WI38 (cell line): Measurements from ENCODE around the gene WWC2.

Source experiments
- H3K4me3 ChIP-seq: 2 replicates; pipeline ENCODE4 v1.5.1; 2011; ENCODE audit warnings: low read depth, mild to moderate bottlenecking, control low read depth, low read length
- TF ChIP-seq, protein P1 (sequence below): IDR thresholded peaks from 2 replicates; pipeline ENCODE4 v1.5.1; 2012; ENCODE audit warnings: low read depth, mild to moderate bottlenecking, control low read depth, low read length

Gene WWC2

GRCh38 chr4:183073838-183074145 is 25.3 kb upstream of the WWC2 start:
- TF ChIP-seq, protein P1, sequence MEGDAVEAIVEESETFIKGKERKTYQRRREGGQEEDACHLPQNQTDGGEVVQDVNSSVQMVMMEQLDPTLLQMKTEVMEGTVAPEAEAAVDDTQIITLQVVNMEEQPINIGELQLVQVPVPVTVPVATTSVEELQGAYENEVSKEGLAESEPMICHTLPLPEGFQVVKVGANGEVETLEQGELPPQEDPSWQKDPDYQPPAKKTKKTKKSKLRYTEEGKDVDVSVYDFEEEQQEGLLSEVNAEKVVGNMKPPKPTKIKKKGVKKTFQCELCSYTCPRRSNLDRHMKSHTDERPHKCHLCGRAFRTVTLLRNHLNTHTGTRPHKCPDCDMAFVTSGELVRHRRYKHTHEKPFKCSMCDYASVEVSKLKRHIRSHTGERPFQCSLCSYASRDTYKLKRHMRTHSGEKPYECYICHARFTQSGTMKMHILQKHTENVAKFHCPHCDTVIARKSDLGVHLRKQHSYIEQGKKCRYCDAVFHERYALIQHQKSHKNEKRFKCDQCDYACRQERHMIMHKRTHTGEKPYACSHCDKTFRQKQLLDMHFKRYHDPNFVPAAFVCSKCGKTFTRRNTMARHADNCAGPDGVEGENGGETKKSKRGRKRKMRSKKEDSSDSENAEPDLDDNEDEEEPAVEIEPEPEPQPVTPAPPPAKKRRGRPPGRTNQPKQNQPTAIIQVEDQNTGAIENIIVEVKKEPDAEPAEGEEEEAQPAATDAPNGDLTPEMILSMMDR = no peak

DNA sequence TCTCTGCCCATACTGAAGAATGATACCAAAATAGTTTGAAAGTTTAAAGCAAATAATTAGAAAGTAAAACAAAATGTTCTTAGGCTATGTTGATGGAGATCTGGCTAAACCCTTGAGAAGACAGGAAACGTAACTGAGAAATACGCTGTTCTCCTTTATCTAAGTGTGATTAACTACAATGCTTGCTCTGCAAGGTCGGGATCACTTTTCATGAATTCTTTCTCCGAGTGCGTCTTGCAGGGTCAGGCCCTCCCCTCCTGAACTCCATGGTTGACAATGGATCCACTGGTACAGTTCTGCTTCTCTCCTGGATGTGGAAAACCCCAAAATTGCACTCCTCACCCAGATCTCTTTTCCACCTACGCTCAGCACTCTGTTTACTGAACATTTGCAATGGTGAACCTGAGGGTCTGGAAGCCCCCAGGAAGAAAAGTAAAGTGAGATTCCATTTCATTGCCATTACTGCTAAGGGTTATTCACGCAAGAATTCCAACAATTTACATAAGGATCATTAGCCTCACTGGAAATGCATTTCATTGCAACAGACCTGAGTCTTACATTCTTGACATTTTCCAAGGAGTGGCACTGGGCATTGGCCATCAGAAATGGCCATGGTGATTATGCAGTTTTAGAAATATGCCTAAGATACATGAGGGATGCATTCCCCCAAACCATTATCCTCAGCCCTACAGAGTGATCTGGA is 24.6 kb upstream of the WWC2 start:
- TF ChIP-seq, protein P1 = no peak

More at GRCh38 chr4:183073838-183074145, 25.3 kb upstream of the WWC2 start:
- H3K4me3 ChIP-seq = no peak overlapping the region

GRCh38 chr4:183078634-183079033 is 20.4 kb upstream of the WWC2 start:
- no peak overlapping the region for H3K4me3 ChIP-seq
- TF ChIP-seq, protein P1 = no peak

More for the DNA sequence above, 24.6 kb upstream of the WWC2 start:
- H3K4me3 ChIP-seq = no peak overlapping the region

GRCh38 chr4:183080372-183081115 is 18.5 kb upstream of the WWC2 start:
- TF ChIP-seq, protein P1 = no peak
- H3K4me3 ChIP-seq = no peak overlapping the region

DNA sequence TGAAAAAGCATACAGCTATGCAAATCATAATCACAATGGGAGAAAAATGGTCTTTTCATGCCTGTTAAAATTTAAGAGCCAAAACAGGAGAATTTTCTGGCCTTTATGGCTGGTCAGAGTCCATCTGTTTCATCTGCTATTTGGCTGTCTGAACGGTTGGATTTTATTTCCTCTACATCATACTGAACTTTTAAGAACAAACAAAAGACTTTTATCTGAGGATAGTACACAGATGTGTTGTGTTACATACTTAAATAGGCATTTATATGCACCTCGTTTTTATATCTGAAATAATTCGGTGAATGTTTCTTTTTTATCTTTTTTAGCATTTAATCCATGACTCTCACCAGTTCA is 18.0 kb upstream of the WWC2 start:
- TF ChIP-seq, protein P1 = no peak
- H3K4me3 ChIP-seq = no peak overlapping the region

DNA sequence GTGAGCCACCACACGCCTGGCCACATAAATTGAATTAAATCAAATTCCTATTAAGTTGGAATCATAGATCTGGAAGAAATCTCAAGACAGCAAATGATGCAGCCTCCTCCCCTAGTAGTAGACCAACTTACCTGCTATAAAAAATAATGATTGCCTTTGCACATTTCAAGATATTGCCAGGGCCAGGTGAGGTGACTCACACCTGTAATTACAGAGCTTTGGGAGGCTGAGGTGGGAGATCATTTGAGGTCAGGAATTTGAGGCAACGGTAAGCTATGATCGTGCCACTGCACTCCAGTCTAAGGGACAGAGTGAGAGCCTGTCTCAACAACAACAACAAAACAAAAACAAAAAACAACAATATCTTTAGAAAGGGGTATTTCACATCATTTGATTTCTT is 17.0 kb upstream of the WWC2 start:
- H3K4me3 ChIP-seq = no peak overlapping the region
- TF ChIP-seq, protein P1 = no peak

DNA sequence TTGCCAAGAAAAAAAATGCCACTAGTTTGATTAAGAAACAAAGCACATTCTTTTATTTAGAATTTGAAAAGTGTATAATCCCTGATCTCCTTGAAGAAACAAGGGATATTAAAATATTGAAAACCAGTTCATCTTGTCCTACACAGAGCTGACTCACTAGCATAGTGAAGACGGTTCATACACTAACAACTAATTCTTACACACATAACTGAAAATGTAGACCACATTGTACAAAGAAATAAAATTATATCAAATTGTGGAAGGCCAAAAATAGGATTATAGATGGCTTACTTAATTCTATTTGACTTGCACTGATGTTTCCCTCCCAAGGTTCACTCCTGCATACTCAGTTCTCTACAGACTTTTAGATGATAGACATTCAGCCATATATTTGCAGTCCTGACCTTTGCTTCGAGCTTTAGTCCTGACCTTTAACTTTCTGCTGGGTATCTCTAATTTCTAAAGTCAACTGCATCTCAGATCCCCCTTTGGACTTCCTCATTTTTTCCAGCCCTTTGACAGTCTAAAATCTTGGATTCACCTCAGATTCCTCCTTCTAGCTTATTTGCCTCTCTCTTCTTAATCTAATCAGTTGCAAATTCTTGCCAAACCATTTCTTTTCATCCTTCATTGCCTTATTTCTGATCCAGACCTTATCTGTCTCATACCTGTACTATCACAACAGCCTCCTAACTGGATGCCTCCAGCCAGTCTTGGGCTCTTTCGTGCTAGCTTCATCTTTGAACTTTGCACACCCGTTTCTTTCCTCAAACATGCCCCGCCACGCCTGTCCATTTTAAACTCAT is 4.5 kb upstream of the WWC2 start:
- TF ChIP-seq, protein P1 = no peak
- no peak overlapping the region for H3K4me3 ChIP-seq
